ENCODE measurements around the gene ZFP82. TPM values are rescaled to one million over a fixed set of nuclear protein-coding genes. Genes with fewer than 3 reads are reported as not detected.
A peak's percentile ranks its signal among the peaks of the same experiment; 100 is the strongest.

The ZFP82 gene
- total RNA-seq, 6 donors from 2014 or later, result 0.78 to 8.1 (median 4.2) TPM

GRCh38 chr19:36378625-36379509 is 39.6 kb downstream of the ZFP82 start, which contains the start of gene ZFP14:
Gene ZFP14 (minus strand): TSS chr19:36379201. CDS start chr19:36367892, 11,309 bp downstream.
- ATAC-seq (ENCODE audit: low FRiP score in 2 of 2) (peak; percentile 98 to 99), DNase-seq (peak; percentile 96)
- H3K4me3 ChIP-seq, result peak within 1 kb of the TSS; percentile 67 to 91 (median 78)
- peak within 1 kb of the TSS; percentile 83 to 85 (median 84) for H3K27ac ChIP-seq
- H3K4me1 ChIP-seq, result peaks cover 8 to 17% (median 13%) of the 10 kb centered on the region in 4 donors
- H3K27me3 ChIP-seq, result no peaks in the 10 kb centered on the region
- TF ChIP-seq POLR2AphosphoS5 (IDR thresholded peaks at IDR 0.05) (peak; percentile 50 to 82), CTCF (IDR thresholded peaks at IDR 0.05) (peak in 2 of 6 experiments; percentile 19 to 36), POLR2A (IDR thresholded peaks at IDR 0.05) (peak in 2 of 4 donors; percentile 82 to 85), EP300 (IDR thresholded peaks at IDR 0.05) (no peak)
- H3K36me3 ChIP-seq, result no peaks in the 10 kb centered on the region
- 6 to 9% methylated on average over 58 to 68 of the region's 69 CpGs for WGBS, 2 donors
- peaks cover 0 to 10% (median 0%) of the 10 kb centered on the region in 4 donors for H3K9me3 ChIP-seq

- TF ChIP-seq CTCF (IDR thresholded peaks at IDR 0.05), result no peak
- peaks cover 8 to 17% (median 13%) of the 10 kb centered on the region in 4 donors for H3K4me1 ChIP-seq
- H3K4me3 ChIP-seq, result peak overlapping the region in 2 of 4 donors; percentile 82 to 91
- 68 to 69% methylated on average over 9 to 10 of the region's 10 CpGs for WGBS, 2 donors
- DNase-seq (no peak), ATAC-seq (ENCODE audit: low FRiP score in 2 of 2) (no peak)
- H3K36me3 ChIP-seq, result no peaks in the 10 kb centered on the region
- H3K9me3 ChIP-seq, result peaks cover 0 to 10% (median 6%) of the 10 kb centered on the region in 4 donors
- H3K27me3 ChIP-seq, result no peaks in the 10 kb centered on the region
- peak overlapping the region in 3 of 4 donors; percentile 84 to 85 (median 85) for H3K27ac ChIP-seq
Measured at GRCh38 chr19:36377541-36378178, 40.8 kb downstream of the ZFP82 start.

GRCh38 chr19:36373638-36374156 is 44.7 kb downstream of the ZFP82 start:
- no peak for ATAC-seq (ENCODE audit: low FRiP score in 2 of 2)
- TF ChIP-seq POLR2A (IDR thresholded peaks at IDR 0.05), result no peak
- TF ChIP-seq POLR2AphosphoS5 (IDR thresholded peaks at IDR 0.05), result no peak
- TF ChIP-seq EP300 (IDR thresholded peaks at IDR 0.05), result no peak
- no peak for TF ChIP-seq CTCF (IDR thresholded peaks at IDR 0.05)
- Histone ChIP-seq H3K9me3 (peaks cover 0 to 34% (median 28%) of the 10 kb centered on the region in 4 donors), H3K27me3 (no peaks in the 10 kb centered on the region), H3K4me3 (no peak overlapping the region), H3K36me3 (peaks cover 0 to 5% (median 0%) of the 10 kb centered on the region in 4 donors), H3K4me1 (peaks cover 8 to 13% (median 11%) of the 10 kb centered on the region in 4 donors), H3K27ac (no peak overlapping the region)
- no peak for DNase-seq
- WGBS, 2 donors, result 97% methylated on average over 5 of the region's 5 CpGs

- no peak overlapping the region for H3K4me3 ChIP-seq
- no peaks in the 10 kb centered on the region for H3K27me3 ChIP-seq
- no peaks in the 10 kb centered on the region for H3K4me1 ChIP-seq
- ATAC-seq (ENCODE audit: low FRiP score in 2 of 2), result no peak
- H3K9me3 ChIP-seq, result peaks cover 0 to 43% (median 35%) of the 10 kb centered on the region in 4 donors
- DNase-seq, result no peak
- peaks cover 3 to 18% (median 10%) of the 10 kb centered on the region in 4 donors for H3K36me3 ChIP-seq
- no peak for TF ChIP-seq EP300 (IDR thresholded peaks at IDR 0.05)
- no peak overlapping the region for H3K27ac ChIP-seq
Measured at GRCh38 chr19:36371886-36372285, 46.6 kb downstream of the ZFP82 start.

- H3K4me3 ChIP-seq, result no peak overlapping the region
- no peak for ATAC-seq (ENCODE audit: low FRiP score in 2 of 2)
Measured at GRCh38 chr19:36363845-36364244, 54.6 kb downstream of the ZFP82 start.

More at GRCh38 chr19:36363845-36364244, 54.6 kb downstream of the ZFP82 start:
- 78 to 90% methylated on average over 6 of the region's 6 CpGs for WGBS, 2 donors
- Histone ChIP-seq H3K9me3 (peaks cover 0 to 53% (median 28%) of the 10 kb centered on the region in 4 donors), H3K36me3 (peaks cover 40 to 73% (median 58%) of the 10 kb centered on the region in 4 donors), H3K27ac (no peak overlapping the region), H3K27me3 (no peaks in the 10 kb centered on the region), H3K4me1 (no peaks in the 10 kb centered on the region)
- TF ChIP-seq POLR2AphosphoS5 (IDR thresholded peaks at IDR 0.05), result no peak
- no peak for TF ChIP-seq EP300 (IDR thresholded peaks at IDR 0.05)
- TF ChIP-seq POLR2A (IDR thresholded peaks at IDR 0.05), result no peak
- no peak for TF ChIP-seq CTCF (IDR thresholded peaks at IDR 0.05)
- no peak for DNase-seq
